Stimulated activated CD8-positive, alpha-beta memory T cell treated with anti-CD3 and anti-CD28 coated beads, Interleukin-2, amount 100 ng/mL, for 48 hours (primary cell): Measurements from ENCODE around the gene NSL1.
A peak's percentile ranks its signal among the peaks of the same experiment; 100 is the strongest.
"Not testable (repeated sequence)": the region's sequence is repeated elsewhere in the genome, so short reads cannot be mapped to it uniquely, and the experiment has no call there.

ENCODE experiments used
- DNase-seq, 2 donors: peaks; one replicate each; pipeline ENCODE4 v3.0.0-alpha.2; 2020; ENCODE audit warnings: low read depth in 2 of 2

The NSL1 gene

GRCh38 chr1:212783976-212784375 is 7.6 kb downstream of the NSL1 start:
- DNase-seq: no peak

- no peak for DNase-seq
Measured at GRCh38 chr1:212782422-212783154, 9.0 kb downstream of the NSL1 start.

- DNase-seq: no peak
Measured at GRCh38 chr1:212781225-212781624, 10.4 kb downstream of the NSL1 start.

GRCh38 chr1:212780759-212781158 is 10.8 kb downstream of the NSL1 start:
- no peak for DNase-seq

GRCh38 chr1:212779086-212779485 is 12.5 kb downstream of the NSL1 start:
- not testable (repeated sequence) for DNase-seq

- no peak for DNase-seq
Measured at GRCh38 chr1:212777151-212777550, 14.4 kb downstream of the NSL1 start.

- DNase-seq: no peak
Measured at GRCh38 chr1:212775241-212775640, 16.3 kb downstream of the NSL1 start.

- DNase-seq: no peak
Measured at GRCh38 chr1:212774584-212774983, 17.0 kb downstream of the NSL1 start.

- no peak for DNase-seq
Measured at GRCh38 chr1:212773011-212773410, 18.6 kb downstream of the NSL1 start.

GRCh38 chr1:212771341-212771740 is 20.2 kb downstream of the NSL1 start:
- DNase-seq: no peak

- DNase-seq: no peak
Measured at GRCh38 chr1:212769459-212770167, 22.0 kb downstream of the NSL1 start.

GRCh38 chr1:212766825-212767224 is 24.8 kb downstream of the NSL1 start:
- DNase-seq: not testable (repeated sequence)

- not testable (repeated sequence) for DNase-seq
Measured at GRCh38 chr1:212764718-212765281, 26.8 kb downstream of the NSL1 start.

- DNase-seq: no peak
Measured at GRCh38 chr1:212762839-212763238, 28.7 kb downstream of the NSL1 start.

- no peak for DNase-seq
Measured at GRCh38 chr1:212762234-212762633, 29.3 kb downstream of the NSL1 start.

GRCh38 chr1:212760126-212760823 is 31.3 kb downstream of the NSL1 start:
- DNase-seq: peak; percentile 42 to 61

- DNase-seq: no peak
Measured at GRCh38 chr1:212759683-212760082, 31.9 kb downstream of the NSL1 start.

GRCh38 chr1:212754680-212755079 is 36.9 kb downstream of the NSL1 start:
- DNase-seq: no peak

GRCh38 chr1:212754193-212754592 is 37.4 kb downstream of the NSL1 start:
- no peak for DNase-seq

- DNase-seq: no peak
Measured at GRCh38 chr1:212753749-212754148, 37.8 kb downstream of the NSL1 start.

GRCh38 chr1:212752934-212753497 is 38.6 kb downstream of the NSL1 start:
- no peak for DNase-seq
